ENCODE data around the gene EOLA2. TPM values are rescaled to one million over a fixed set of nuclear protein-coding genes. Genes with fewer than 3 reads are reported as not detected.
"Not testable (repeated sequence)": the region's sequence is repeated elsewhere in the genome, so short reads cannot be mapped to it uniquely, and the experiment has no call there.

EOLA2 gene
- total and polyA plus RNA-seq, 3 donors from 2014 or later = 28.0 to 42.0 (median 35.1) TPM

- Histone ChIP-seq H3K4me1 (no peaks in the 10 kb centered on the region), H3K36me3 (ENCODE audit: low read depth, missing control alignments) (no peaks in the 10 kb centered on the region), H3K27me3 (no peaks in the 10 kb centered on the region), H3K4me3 (peak overlapping the region; percentile 63 to 71), H3K9me3 (no peaks in the 10 kb centered on the region), H3K27ac (peak overlapping the region; percentile 92 to 94)
- TF ChIP-seq CTCF (IDR thresholded peaks at IDR 0.05) (no peak), POLR2A (IDR thresholded peaks at IDR 0.05) (no peak)
- intact Hi-C loops (cut with DNase I; ENCODE audit: low total_unique reads) = no loop called here
- no peak for DNase-seq
- 1% methylated on average over 23 of the region's 46 CpGs; no CpG with 5 or more reads in 1 of the 2 donors for WGBS, 2 donors
These were observed 342 bp downstream of the EOLA2 start for GRCh38 chrX:149937871-149938426.

- WGBS, 2 donors = 31 to 39% methylated on average over 4 to 5 of the region's 5 CpGs
- Histone ChIP-seq H3K27ac (peak overlapping the region; percentile 92 to 94), H3K4me3 (peak overlapping the region; percentile 63 to 71)
- H3K36me3 ChIP-seq (ENCODE audit: low read depth, missing control alignments); H3K4me1 ChIP-seq; H3K9me3 ChIP-seq; intact Hi-C loops (cut with DNase I; ENCODE audit: low total_unique reads); DNase-seq; H3K27me3 ChIP-seq: not testable (repeated sequence)
These were observed 963 bp downstream of the EOLA2 start for GRCh38 chrX:149937328-149937727.

GRCh38 chrX:149933547-149933946 lies 4.7 kb downstream of the EOLA2 start:
- H3K9me3 ChIP-seq; H3K4me3 ChIP-seq; H3K27me3 ChIP-seq; intact Hi-C loops (cut with DNase I; ENCODE audit: low total_unique reads); H3K36me3 ChIP-seq (ENCODE audit: low read depth, missing control alignments); H3K27ac ChIP-seq; DNase-seq; H3K4me1 ChIP-seq: not testable (repeated sequence)
- no CpG with 5 or more reads among the region's 21 CpGs for WGBS, 2 donors

GRCh38 chrX:149932970-149933369 lies 5.3 kb downstream of the EOLA2 start:
- H3K36me3 ChIP-seq (ENCODE audit: low read depth, missing control alignments); DNase-seq; H3K27me3 ChIP-seq; H3K27ac ChIP-seq; intact Hi-C loops (cut with DNase I; ENCODE audit: low total_unique reads); H3K4me1 ChIP-seq; H3K9me3 ChIP-seq; H3K4me3 ChIP-seq: not testable (repeated sequence)
- no CpG with 5 or more reads among the region's 5 CpGs for WGBS, 2 donors

- DNase-seq; H3K4me1 ChIP-seq; H3K4me3 ChIP-seq; H3K9me3 ChIP-seq; H3K27me3 ChIP-seq; intact Hi-C loops (cut with DNase I; ENCODE audit: low total_unique reads); H3K36me3 ChIP-seq (ENCODE audit: low read depth, missing control alignments); H3K27ac ChIP-seq: not testable (repeated sequence)
- WGBS, 2 donors = 100% methylated on average over 2 of the region's 2 CpGs; no CpG with 5 or more reads in 1 of the 2 donors
These were observed 6.1 kb downstream of the EOLA2 start for GRCh38 chrX:149932150-149932549.

GRCh38 chrX:149931355-149931754 lies 6.9 kb downstream of the EOLA2 start:
- H3K36me3 ChIP-seq (ENCODE audit: low read depth, missing control alignments); H3K4me3 ChIP-seq; H3K27me3 ChIP-seq; H3K4me1 ChIP-seq; H3K9me3 ChIP-seq; intact Hi-C loops (cut with DNase I; ENCODE audit: low total_unique reads); DNase-seq; H3K27ac ChIP-seq: not testable (repeated sequence)
- WGBS, 2 donors = no CpG with 5 or more reads among the region's 4 CpGs

- H3K36me3 ChIP-seq (ENCODE audit: low read depth, missing control alignments); intact Hi-C loops (cut with DNase I; ENCODE audit: low total_unique reads); H3K9me3 ChIP-seq; H3K4me3 ChIP-seq; H3K4me1 ChIP-seq; H3K27ac ChIP-seq; H3K27me3 ChIP-seq; DNase-seq: not testable (repeated sequence)
- WGBS, 2 donors = no CpG with 5 or more reads among the region's 7 CpGs
These were observed 8.9 kb downstream of the EOLA2 start, which contains the start of gene HSFX4 for GRCh38 chrX:149929400-149929799. Gene HSFX4 (plus strand): TSS chrX:149929573. CDS start chrX:149929645, 72 bp downstream.

GRCh38 chrX:149928635-149929034 lies 9.7 kb downstream of the EOLA2 start:
- H3K4me1 ChIP-seq; H3K4me3 ChIP-seq; DNase-seq; H3K9me3 ChIP-seq; intact Hi-C loops (cut with DNase I; ENCODE audit: low total_unique reads); H3K27ac ChIP-seq; H3K36me3 ChIP-seq (ENCODE audit: low read depth, missing control alignments); H3K27me3 ChIP-seq: not testable (repeated sequence)
- whole genome bisulfite sequencing, 2 donors = no CpG with 5 or more reads among the region's 1 CpG

- WGBS, 2 donors = no CpG with 5 or more reads among the region's 1 CpG
- intact Hi-C loops (cut with DNase I; ENCODE audit: low total_unique reads); H3K27me3 ChIP-seq; DNase-seq; H3K4me3 ChIP-seq; H3K27ac ChIP-seq; H3K4me1 ChIP-seq; H3K36me3 ChIP-seq (ENCODE audit: low read depth, missing control alignments); H3K9me3 ChIP-seq: not testable (repeated sequence)
These were observed 10.4 kb downstream of the EOLA2 start for GRCh38 chrX:149927964-149928258.

- no CpG with 5 or more reads among the region's 8 CpGs for WGBS, 2 donors
- DNase-seq; intact Hi-C loops (cut with DNase I; ENCODE audit: low total_unique reads); H3K9me3 ChIP-seq; H3K27ac ChIP-seq; H3K27me3 ChIP-seq; H3K4me3 ChIP-seq; H3K36me3 ChIP-seq (ENCODE audit: low read depth, missing control alignments); H3K4me1 ChIP-seq: not testable (repeated sequence)
These were observed 10.9 kb downstream of the EOLA2 start for GRCh38 chrX:149927245-149927963.

- H3K27ac ChIP-seq; DNase-seq; H3K27me3 ChIP-seq; H3K4me3 ChIP-seq; intact Hi-C loops (cut with DNase I; ENCODE audit: low total_unique reads); H3K36me3 ChIP-seq (ENCODE audit: low read depth, missing control alignments); H3K9me3 ChIP-seq; H3K4me1 ChIP-seq: not testable (repeated sequence)
- WGBS, 2 donors = no CpG with 5 or more reads among the region's 5 CpGs
These were observed 13.9 kb downstream of the EOLA2 start for GRCh38 chrX:149924434-149924833.

Measured in testis (tissue), 3 donors.